ENCODE measurements around the gene DOK3.

- TF ChIP-seq CTCF (IDR thresholded peaks at IDR 0.05) (no peak), POLR2A (IDR thresholded peaks at IDR 0.05) (no peak), EP300 (IDR thresholded peaks at IDR 0.05) (no peak), POLR2AphosphoS5 (IDR thresholded peaks at IDR 0.05) (no peak)
These were observed 14.9 kb upstream of the DOK3 start for GRCh38 chr5:177524539-177524900.

All from suprapubic skin (tissue), 4 donors.